ENCODE results near the gene NLRP1.

- no peak for TF ChIP-seq POLR2A (IDR thresholded peaks at IDR 0.05; ENCODE audit: low read length)
- no peak for TF ChIP-seq GATA1 (IDR thresholded peaks at IDR 0.05; ENCODE audit: low read depth, low read length)
These were observed 605 bp downstream of the NLRP1 start for GRCh38 chr17:5583426-5584382.
